ENCODE data around the gene MALT1.

DNA sequence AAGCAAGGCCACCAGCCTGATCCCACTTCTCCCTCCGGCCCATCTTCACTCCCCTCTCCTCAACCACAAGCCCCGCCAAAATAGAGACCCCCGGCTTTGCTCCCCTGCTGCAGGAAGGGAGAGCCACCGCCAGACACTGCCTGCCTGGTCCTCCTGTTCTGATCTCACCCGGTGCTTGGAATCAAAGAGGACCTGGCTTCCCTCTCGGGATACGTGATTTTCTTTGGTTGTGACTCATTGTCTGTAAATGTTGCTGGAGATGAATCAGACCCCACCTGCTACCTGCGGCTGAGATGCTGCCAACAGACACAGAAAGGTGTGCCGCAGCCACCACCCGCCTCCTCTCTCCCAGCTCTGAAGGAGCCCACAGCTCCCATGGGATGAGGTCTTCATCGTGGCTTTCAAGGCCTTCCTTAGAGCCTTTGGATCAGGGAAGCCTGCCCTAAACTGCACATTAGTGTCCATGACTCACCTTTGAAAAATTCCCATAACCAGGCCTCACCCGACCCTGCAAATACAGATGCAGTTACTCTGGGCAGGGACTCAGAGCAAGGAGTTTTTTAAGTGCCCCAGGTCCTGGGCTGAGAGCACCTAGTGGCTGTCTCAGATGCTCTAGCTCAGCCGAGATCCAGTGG, 114.0 kb downstream of the MALT1 start:
- no peak for TF ChIP-seq EZH2 (IDR thresholded peaks at IDR 0.05)
- TF ChIP-seq, protein P1, sequence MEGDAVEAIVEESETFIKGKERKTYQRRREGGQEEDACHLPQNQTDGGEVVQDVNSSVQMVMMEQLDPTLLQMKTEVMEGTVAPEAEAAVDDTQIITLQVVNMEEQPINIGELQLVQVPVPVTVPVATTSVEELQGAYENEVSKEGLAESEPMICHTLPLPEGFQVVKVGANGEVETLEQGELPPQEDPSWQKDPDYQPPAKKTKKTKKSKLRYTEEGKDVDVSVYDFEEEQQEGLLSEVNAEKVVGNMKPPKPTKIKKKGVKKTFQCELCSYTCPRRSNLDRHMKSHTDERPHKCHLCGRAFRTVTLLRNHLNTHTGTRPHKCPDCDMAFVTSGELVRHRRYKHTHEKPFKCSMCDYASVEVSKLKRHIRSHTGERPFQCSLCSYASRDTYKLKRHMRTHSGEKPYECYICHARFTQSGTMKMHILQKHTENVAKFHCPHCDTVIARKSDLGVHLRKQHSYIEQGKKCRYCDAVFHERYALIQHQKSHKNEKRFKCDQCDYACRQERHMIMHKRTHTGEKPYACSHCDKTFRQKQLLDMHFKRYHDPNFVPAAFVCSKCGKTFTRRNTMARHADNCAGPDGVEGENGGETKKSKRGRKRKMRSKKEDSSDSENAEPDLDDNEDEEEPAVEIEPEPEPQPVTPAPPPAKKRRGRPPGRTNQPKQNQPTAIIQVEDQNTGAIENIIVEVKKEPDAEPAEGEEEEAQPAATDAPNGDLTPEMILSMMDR (IDR thresholded peaks at IDR 0.05): no peak
